MM.1S (cell line): Measurements from ENCODE around the gene UST.

ENCODE experiments used
- EZH2phosphoT487 ChIP-seq: fragments of 300-600 bp; sonication (generic); IDR thresholded peaks from 2 replicates; pipeline ENCODE4 v1.6.1; 2018; ENCODE audit warnings: antibody characterized with exemption, low read length
- TF ChIP-seq, protein P1 (sequence below): fragments of 300-600 bp; sonication (generic); IDR thresholded peaks from 2 replicates; pipeline ENCODE4 v1.5.1; 2016; ENCODE audit warnings: antibody characterized with exemption, low read length, mixed read lengths

DNA sequence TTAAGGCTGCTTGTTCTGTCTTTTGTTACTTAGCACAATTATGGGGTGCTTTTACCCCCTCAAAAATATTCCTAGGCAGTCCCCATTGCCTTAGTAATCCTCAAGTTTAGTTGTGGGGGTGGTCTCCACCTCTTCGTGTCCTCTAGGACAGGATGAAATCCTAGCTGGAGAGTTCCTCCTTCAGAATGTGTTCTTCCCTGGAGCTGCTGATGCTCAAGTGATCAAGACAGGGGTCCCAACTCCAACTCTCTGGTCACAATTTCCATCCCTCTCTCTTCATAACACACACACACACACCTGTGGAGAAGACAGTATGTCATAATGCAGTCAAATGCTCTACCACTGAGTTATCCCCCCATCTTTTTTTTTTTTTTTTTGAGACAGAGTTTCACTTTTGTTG lies 280.7 kb downstream of the UST start:
- TF ChIP-seq, protein P1, sequence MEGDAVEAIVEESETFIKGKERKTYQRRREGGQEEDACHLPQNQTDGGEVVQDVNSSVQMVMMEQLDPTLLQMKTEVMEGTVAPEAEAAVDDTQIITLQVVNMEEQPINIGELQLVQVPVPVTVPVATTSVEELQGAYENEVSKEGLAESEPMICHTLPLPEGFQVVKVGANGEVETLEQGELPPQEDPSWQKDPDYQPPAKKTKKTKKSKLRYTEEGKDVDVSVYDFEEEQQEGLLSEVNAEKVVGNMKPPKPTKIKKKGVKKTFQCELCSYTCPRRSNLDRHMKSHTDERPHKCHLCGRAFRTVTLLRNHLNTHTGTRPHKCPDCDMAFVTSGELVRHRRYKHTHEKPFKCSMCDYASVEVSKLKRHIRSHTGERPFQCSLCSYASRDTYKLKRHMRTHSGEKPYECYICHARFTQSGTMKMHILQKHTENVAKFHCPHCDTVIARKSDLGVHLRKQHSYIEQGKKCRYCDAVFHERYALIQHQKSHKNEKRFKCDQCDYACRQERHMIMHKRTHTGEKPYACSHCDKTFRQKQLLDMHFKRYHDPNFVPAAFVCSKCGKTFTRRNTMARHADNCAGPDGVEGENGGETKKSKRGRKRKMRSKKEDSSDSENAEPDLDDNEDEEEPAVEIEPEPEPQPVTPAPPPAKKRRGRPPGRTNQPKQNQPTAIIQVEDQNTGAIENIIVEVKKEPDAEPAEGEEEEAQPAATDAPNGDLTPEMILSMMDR: no peak
- no peak for TF ChIP-seq EZH2phosphoT487
